H9 (cell line): ENCODE measurements around the gene AK9. TPM values are rescaled to one million over a fixed set of nuclear protein-coding genes. Genes with fewer than 3 reads are reported as not detected.

Experiments
- DNase-seq: peaks from one replicate; pipeline ENCODE4 v3.0.0-alpha.2; 2017
- H2AFZ ChIP-seq: one replicate; pipeline ENCODE4 v1.6.1; 2013; ENCODE audit warnings: mild to moderate bottlenecking, low read length, control low read depth, moderate library complexity
- H2AK5ac ChIP-seq: 2 replicates; pipeline ENCODE4 v1.6.1; 2013; ENCODE audit warnings: low read length, control low read depth, mixed read lengths; ENCODE audit not compliant: insufficient read length
- H2BK120ac ChIP-seq: one replicate; pipeline ENCODE4 v1.6.1; 2013; ENCODE audit warnings: low read depth, mild to moderate bottlenecking, low read length, control low read depth, inconsistent platforms; ENCODE audit not compliant: poor library complexity, severe bottlenecking
- H2BK12ac ChIP-seq: 2 replicates; pipeline ENCODE4 v1.6.1; 2013; ENCODE audit warnings: low read length, control low read depth, mixed read lengths, low read depth; ENCODE audit not compliant: insufficient read length
- H2BK15ac ChIP-seq: 2 replicates; pipeline ENCODE4 v1.6.1; 2013; ENCODE audit warnings: low read depth, low read length, control low read depth
- H2BK20ac ChIP-seq: one replicate; pipeline ENCODE4 v1.6.1; 2013; ENCODE audit warnings: low read depth, mild to moderate bottlenecking, low read length, control low read depth, inconsistent platforms; ENCODE audit not compliant: poor library complexity, severe bottlenecking
- H2BK5ac ChIP-seq: 2 replicates; pipeline ENCODE4 v1.6.1; 2013; ENCODE audit warnings: low read length, control low read depth, mixed read lengths; ENCODE audit not compliant: insufficient read length
- H3K14ac ChIP-seq: 2 replicates; pipeline ENCODE4 v1.6.1; 2013; ENCODE audit warnings: low read length, control low read depth; ENCODE audit not compliant: insufficient read depth
- H3K18ac ChIP-seq: 2 replicates; pipeline ENCODE4 v1.6.1; 2013; ENCODE audit warnings: low read depth, mild to moderate bottlenecking, mixed read lengths, low read length, control low read depth; ENCODE audit not compliant: insufficient read length
- H3K23ac ChIP-seq: 2 replicates; pipeline ENCODE4 v1.6.1; 2013; ENCODE audit warnings: low read length, control low read depth, mixed read lengths, low read depth; ENCODE audit not compliant: insufficient read length
- H3K23me2 ChIP-seq: 2 replicates; pipeline ENCODE4 v1.6.1; 2013; ENCODE audit warnings: low read depth, mild to moderate bottlenecking, mixed read lengths, low read length, control low read depth; ENCODE audit not compliant: insufficient read length, poor library complexity, severe bottlenecking
- H3K27ac ChIP-seq: 2 replicates; pipeline ENCODE4 v1.5.1; 2013; ENCODE audit warnings: low read length, control low read depth, mixed read lengths, low read depth; ENCODE audit not compliant: insufficient read length
- H3K27me3 ChIP-seq: 2 replicates; pipeline ENCODE4 v1.6.1; 2013; ENCODE audit warnings: low read length, control low read depth, inconsistent platforms; ENCODE audit not compliant: insufficient read depth
- H3K4ac ChIP-seq: 2 replicates; pipeline ENCODE4 v1.6.1; 2013; ENCODE audit warnings: low read depth, mild to moderate bottlenecking, control low read depth, inconsistent platforms, low read length, moderate library complexity
- H3K4me1 ChIP-seq: 2 replicates; pipeline ENCODE4 v1.6.1; 2013; ENCODE audit warnings: low read length, control low read depth, inconsistent platforms; ENCODE audit not compliant: insufficient read depth
- H3K4me2 ChIP-seq: 2 replicates; pipeline ENCODE4 v1.6.1; 2013; ENCODE audit warnings: low read length, control low read depth, mixed read lengths; ENCODE audit not compliant: insufficient read length, insufficient read depth
- H3K56ac ChIP-seq: 2 replicates; pipeline ENCODE4 v1.6.1; 2013; ENCODE audit warnings: low read depth, mild to moderate bottlenecking, mixed read lengths, low read length, control low read depth; ENCODE audit not compliant: insufficient read length
- H3K79me1 ChIP-seq: 2 replicates; pipeline ENCODE4 v1.6.1; 2013; ENCODE audit warnings: low read depth, mild to moderate bottlenecking, moderate library complexity, low read length, control low read depth, inconsistent platforms; ENCODE audit not compliant: insufficient read depth, poor library complexity, severe bottlenecking
- H3K79me2 ChIP-seq: 2 replicates; pipeline ENCODE4 v1.6.1; 2013; ENCODE audit warnings: low read length, control low read depth, inconsistent platforms; ENCODE audit not compliant: insufficient read depth
- H3K9ac ChIP-seq: 2 replicates; pipeline ENCODE4 v1.6.1; 2013; ENCODE audit warnings: low read length, control low read depth, mixed read lengths; ENCODE audit not compliant: insufficient read length; ENCODE audit errors: extremely low read depth
- H3K9me3 ChIP-seq: one replicate; pipeline ENCODE4 v1.6.1; 2013; ENCODE audit warnings: low read depth, low read length, inconsistent platforms; ENCODE audit not compliant: control insufficient read depth
- H3T11ph ChIP-seq: one replicate; pipeline ENCODE4 v1.6.1; 2013; ENCODE audit warnings: mild to moderate bottlenecking, low read length, control low read depth, inconsistent platforms
- H4K20me1 ChIP-seq: one replicate; pipeline ENCODE4 v1.6.1; 2013; ENCODE audit not compliant: control insufficient read depth, insufficient read length, insufficient read depth
- H4K5ac ChIP-seq: 2 replicates; pipeline ENCODE4 v1.6.1; 2013; ENCODE audit warnings: low read depth, mild to moderate bottlenecking, mixed read lengths, low read length, control low read depth; ENCODE audit not compliant: insufficient read length
- H4K8ac ChIP-seq: replicated peaks from 2 replicates; pipeline ENCODE4 v1.6.1; 2013; ENCODE audit warnings: low read length, control low read depth, mixed read lengths, low read depth; ENCODE audit not compliant: insufficient read length
- H4K91ac ChIP-seq: 2 replicates; pipeline ENCODE4 v1.6.1; 2013; ENCODE audit warnings: low read depth, mild to moderate bottlenecking, moderate library complexity, mixed read lengths, low read length, control low read depth; ENCODE audit not compliant: insufficient read length
- H3K27ac Mint-ChIP-seq, 3 experiments: 2 replicates in 2 of 3; 3 replicates in 1 of 3; pipeline ENCODE4 v1.8.0; 2020 to 2021; ENCODE audit warnings: mixed read lengths in 3 of 3, mild to moderate bottlenecking in 1 of 3, moderate library complexity in 1 of 3
- H3K27me3 Mint-ChIP-seq: 2 replicates; pipeline ENCODE4 v1.8.0; 2021; ENCODE audit warnings: low read depth, mild to moderate bottlenecking, moderate library complexity, mixed read lengths
- H3K36me3 Mint-ChIP-seq, 3 experiments: 2 replicates in 2 of 3; 3 replicates in 1 of 3; pipeline ENCODE4 v1.8.0; 2020 to 2021; ENCODE audit warnings: low read depth in 3 of 3, mixed read lengths in 3 of 3; ENCODE audit not compliant: insufficient read depth in 1 of 3
- H3K4me1 Mint-ChIP-seq, 2 experiments: 2 replicates each; pipeline ENCODE4 v1.8.0; 2020; ENCODE audit warnings: mixed read lengths in 2 of 2
- H3K4me3 Mint-ChIP-seq, 2 experiments: 2 replicates in 1 of 2; 3 replicates in 1 of 2; pipeline ENCODE4 v1.8.0; 2020 to 2021; ENCODE audit warnings: mild to moderate bottlenecking in 2 of 2, mixed read lengths in 2 of 2, moderate library complexity in 1 of 2
- H3K9me3 Mint-ChIP-seq, 2 experiments: 2 replicates in 1 of 2; 3 replicates in 1 of 2; pipeline ENCODE4 v1.8.0; 2020; ENCODE audit warnings: mild to moderate bottlenecking in 2 of 2, mixed read lengths in 2 of 2, moderate library complexity in 1 of 2
- CTCF ChIP-seq: fragments of 200-600 bp; sonication (generic); conservative IDR thresholded peaks from 3 replicates; pipeline ENCODE4 v1.8.0; 2021; ENCODE audit warnings: antibody characterized with exemption, mild to moderate bottlenecking
- WGBS: extraction: QIAGEN DNeasy Blood & Tissue Kit; methylation state at CpG from one replicate; pipeline ENCODE4 v1.1.7; 2013; ENCODE audit warnings: missing lambda C conversion rate, low lambda C conversion rate, mixed read lengths; ENCODE audit not compliant: insufficient read length; ENCODE audit errors: extremely low coverage; 5-methylcytosine and 5-hydroxymethylcytosine counted together
- total RNA-seq: library from RNA; stranded (reverse); gene quantifications from 2 replicates; pipeline ENCODE4 v1.2.1, GENCODE V29; 2021

AK9 gene
- total RNA-seq, 1 experiment from 2014 or later, result 2.3 TPM

- H3K9ac ChIP-seq, result no peak overlapping the region
- H3K18ac ChIP-seq, result no peak overlapping the region
- no peaks in the 10 kb centered on the region for H3K79me1 ChIP-seq
- no peak overlapping the region for H2AK5ac ChIP-seq
- no peak overlapping the region for H2BK5ac ChIP-seq
- no peak overlapping the region for H3K23ac ChIP-seq
- Mint-ChIP-seq H3K27me3 (no peaks in the 10 kb centered on the region), H3K27ac (no peak overlapping the region), H3K4me1 (peaks cover 39 to 49% of the 10 kb centered on the region in 2 experiments), H3K9me3 (peaks cover 22 to 29% of the 10 kb centered on the region in 2 experiments), H3K36me3 (peaks cover 12 to 35% (median 12%) of the 10 kb centered on the region in 3 experiments), H3K4me3 (no peak overlapping the region)
- no peak overlapping the region for H4K5ac ChIP-seq
- H3K14ac ChIP-seq, result no peak overlapping the region
- DNase-seq, result no peak
- TF ChIP-seq CTCF, result no peak
- WGBS, result no CpG with 5 or more reads among the region's 2 CpGs
- H2BK15ac ChIP-seq, result no peak overlapping the region
- no peak overlapping the region for H2AFZ ChIP-seq
- H3K23me2 ChIP-seq, result no peaks in the 10 kb centered on the region
- H3K4me1 ChIP-seq, result no peaks in the 10 kb centered on the region; the same call in 1 of the 2 replicates
- H3T11ph ChIP-seq, result no peak overlapping the region
- H4K91ac ChIP-seq, result no peak overlapping the region
- no peak overlapping the region for H2BK20ac ChIP-seq
- no peaks in the 10 kb centered on the region for H3K79me2 ChIP-seq
- no peak overlapping the region for H3K4ac ChIP-seq
- H3K9me3 ChIP-seq, result peaks cover 12% of the 10 kb centered on the region
- H3K56ac ChIP-seq, result no peak overlapping the region
- H2BK120ac ChIP-seq, result no peak overlapping the region
- no peak overlapping the region for H4K8ac ChIP-seq
- H3K27ac ChIP-seq, result no peak overlapping the region
- H3K27me3 ChIP-seq, result no peaks in the 10 kb centered on the region
- H2BK12ac ChIP-seq, result no peak overlapping the region
- H3K4me2 ChIP-seq, result no peak overlapping the region
- no peaks in the 10 kb centered on the region for H4K20me1 ChIP-seq
Measured at GRCh38 chr6:109506314-109506713, 184.7 kb downstream of the AK9 start.
